Astrocyte (in vitro differentiated cells and primary cell): ENCODE data around the gene CHST15. TPM values are rescaled to one million over a fixed set of nuclear protein-coding genes. Genes with fewer than 3 reads are reported as not detected.

ENCODE experiments used
- DNase-seq: peaks from one replicate; pipeline ENCODE4 v3.0.0-alpha.2; 2010; ENCODE audit warnings: low read depth
- FAIRE-seq: peaks from 2 replicates; lab custom pipeline; 2011; peaks lifted over from hg19 to GRCh38; lab: Jason Lieb, UNC
- H2AFZ ChIP-seq: 2 replicates; pipeline ENCODE4 v1.6.0; 2012; ENCODE audit warnings: low read depth, low read length, inconsistent platforms
- H3K27ac ChIP-seq: 2 replicates; pipeline ENCODE4 v1.5.1; 2011; ENCODE audit warnings: low read depth, low read length, inconsistent platforms
- H3K27me3 ChIP-seq: 2 replicates; pipeline ENCODE4 v1.6.0; 2011; ENCODE audit warnings: low read length, inconsistent platforms; ENCODE audit not compliant: insufficient read depth
- H3K36me3 ChIP-seq: 2 replicates; pipeline ENCODE4 v1.5.1; 2011; ENCODE audit warnings: low read length, inconsistent platforms; ENCODE audit not compliant: insufficient read depth
- H3K4me1 ChIP-seq: 2 replicates; pipeline ENCODE4 v1.5.1; 2011; ENCODE audit warnings: low read length, inconsistent platforms; ENCODE audit not compliant: insufficient read depth
- H3K4me2 ChIP-seq: 2 replicates; pipeline ENCODE4 v1.6.0; 2012; ENCODE audit warnings: low read length, inconsistent platforms
- H3K4me3 ChIP-seq: 2 replicates; pipeline ENCODE4 v1.5.1; 2011; ENCODE audit warnings: low read depth, mild to moderate bottlenecking, low read length, inconsistent platforms; ENCODE audit not compliant: insufficient read depth
- H3K79me2 ChIP-seq: 2 replicates; pipeline ENCODE4 v1.6.0; 2012; ENCODE audit warnings: mild to moderate bottlenecking, low read length, inconsistent platforms; ENCODE audit not compliant: insufficient read depth
- H3K9ac ChIP-seq: 2 replicates; pipeline ENCODE4 v1.6.0; 2012; ENCODE audit warnings: mild to moderate bottlenecking, low read length, inconsistent platforms
- H3K9me3 ChIP-seq: 2 replicates; pipeline ENCODE4 v1.5.1; 2012; ENCODE audit warnings: low read depth, mild to moderate bottlenecking, low read length, inconsistent platforms; ENCODE audit not compliant: insufficient read depth
- H4K20me1 ChIP-seq: 2 replicates; pipeline ENCODE4 v1.6.0; 2012; ENCODE audit warnings: low read length, inconsistent platforms; ENCODE audit not compliant: insufficient read depth
- H3K27ac Mint-ChIP-seq: one replicate; pipeline ENCODE4 v1.8.0; 2021; ENCODE audit warnings: mild to moderate bottlenecking, mixed read lengths; ENCODE audit not compliant: unreplicated experiment
- H3K27me3 Mint-ChIP-seq: one replicate; pipeline ENCODE4 v1.8.0; 2021; ENCODE audit warnings: low read depth, mixed read lengths; ENCODE audit not compliant: unreplicated experiment
- H3K36me3 Mint-ChIP-seq: one replicate; pipeline ENCODE4 v1.8.0; 2021; ENCODE audit warnings: low read depth, mixed read lengths; ENCODE audit not compliant: unreplicated experiment
- H3K4me1 Mint-ChIP-seq: one replicate; pipeline ENCODE4 v1.8.0; 2021; ENCODE audit warnings: low read depth, mixed read lengths; ENCODE audit not compliant: unreplicated experiment
- H3K4me3 Mint-ChIP-seq: one replicate; pipeline ENCODE4 v1.8.0; 2021; ENCODE audit warnings: mild to moderate bottlenecking, moderate library complexity, mixed read lengths; ENCODE audit not compliant: unreplicated experiment
- H3K9me3 Mint-ChIP-seq: one replicate; pipeline ENCODE4 v1.8.0; 2021; ENCODE audit warnings: mild to moderate bottlenecking, mixed read lengths; ENCODE audit not compliant: unreplicated experiment
- CTCF ChIP-seq: IDR thresholded peaks from 2 replicates; pipeline ENCODE4 v1.5.1; 2011; ENCODE audit warnings: low read depth, mild to moderate bottlenecking, inconsistent platforms, low read length, moderate library complexity; ENCODE audit not compliant: insufficient read depth
- EZH2 ChIP-seq: IDR thresholded peaks from 2 replicates; pipeline ENCODE4 v1.6.1; 2012; ENCODE audit warnings: mild to moderate bottlenecking, low read length, inconsistent platforms; ENCODE audit not compliant: insufficient read depth
- total RNA-seq: library from RNA; stranded (reverse); gene quantifications from 2 replicates; pipeline ENCODE4 v1.2.1, GENCODE V29; 2021

The CHST15 gene
- total RNA-seq, 1 donor from 2014 or later = 20.6 TPM

- no peak for FAIRE-seq
These were observed 40.8 kb downstream of the CHST15 start for GRCh38 chr10:124052561-124052960.

GRCh38 chr10:124050021-124051015, 43.1 kb downstream of the CHST15 start:
- DNase-seq = no peak
- H4K20me1 ChIP-seq = peaks cover 10% of the 10 kb centered on the region
- H3K4me1 ChIP-seq = no peaks in the 10 kb centered on the region
- H3K9me3 Mint-ChIP-seq = no peaks in the 10 kb centered on the region
- TF ChIP-seq EZH2 = no peak
- TF ChIP-seq CTCF = no peak
- H3K36me3 ChIP-seq = no peaks in the 10 kb centered on the region
- H3K27me3 ChIP-seq = peaks cover 8% of the 10 kb centered on the region
- no peaks in the 10 kb centered on the region for H3K9me3 ChIP-seq
- no peak overlapping the region for H3K9ac ChIP-seq
- peaks cover 16% of the 10 kb centered on the region for H3K4me1 Mint-ChIP-seq
- H3K4me3 ChIP-seq = no peak overlapping the region
- H3K27me3 Mint-ChIP-seq = peaks cover 7% of the 10 kb centered on the region
- no peak overlapping the region for H3K4me2 ChIP-seq
- no peak overlapping the region for H2AFZ ChIP-seq
- FAIRE-seq = no peak
- H3K27ac ChIP-seq = no peak overlapping the region
- peak overlapping the region; percentile 63 for H3K4me3 Mint-ChIP-seq
- peaks cover 19% of the 10 kb centered on the region for H3K36me3 Mint-ChIP-seq
- peak overlapping the region; percentile 29 for H3K27ac Mint-ChIP-seq
- no peaks in the 10 kb centered on the region for H3K79me2 ChIP-seq

More at GRCh38 chr10:124052561-124052960, 40.8 kb downstream of the CHST15 start:
- Mint-ChIP-seq H3K27ac (no peak overlapping the region), H3K4me3 (no peak overlapping the region), H3K4me1 (peaks cover 15% of the 10 kb centered on the region), H3K9me3 (no peaks in the 10 kb centered on the region), H3K36me3 (peaks cover 7% of the 10 kb centered on the region), H3K27me3 (peaks cover 2% of the 10 kb centered on the region)
- Histone ChIP-seq H3K9me3 (no peaks in the 10 kb centered on the region), H3K4me3 (no peak overlapping the region), H3K36me3 (no peaks in the 10 kb centered on the region), H3K27ac (no peak overlapping the region), H3K4me2 (no peak overlapping the region), H3K27me3 (peaks cover 3% of the 10 kb centered on the region), H3K4me1 (no peaks in the 10 kb centered on the region), H4K20me1 (peaks cover 17% of the 10 kb centered on the region), H3K9ac (no peak overlapping the region), H2AFZ (no peak overlapping the region), H3K79me2 (no peaks in the 10 kb centered on the region)
- TF ChIP-seq CTCF (no peak), EZH2 (no peak)
- DNase-seq = no peak
